ENCODE measurements around the gene FBP2. TPM values are rescaled to one million over a fixed set of nuclear protein-coding genes. Genes with fewer than 3 reads are reported as not detected.

Gene FBP2
- polyA plus RNA-seq (2012; ENCODE audit: insufficient read depth, insufficient read length), result not detected

GRCh38 chr9:94593459-94594345 lies at the start of gene FBP2:
TSS of gene FBP2 (minus strand) at chr9:94593824. CDS start at chr9:94593726, 98 bp downstream.
- DNase-seq (ENCODE audit: low read depth, low spot score), result no peak
- H3K4me3 ChIP-seq (ENCODE audit: low read length), result no peak within 1 kb of the TSS

DNA sequence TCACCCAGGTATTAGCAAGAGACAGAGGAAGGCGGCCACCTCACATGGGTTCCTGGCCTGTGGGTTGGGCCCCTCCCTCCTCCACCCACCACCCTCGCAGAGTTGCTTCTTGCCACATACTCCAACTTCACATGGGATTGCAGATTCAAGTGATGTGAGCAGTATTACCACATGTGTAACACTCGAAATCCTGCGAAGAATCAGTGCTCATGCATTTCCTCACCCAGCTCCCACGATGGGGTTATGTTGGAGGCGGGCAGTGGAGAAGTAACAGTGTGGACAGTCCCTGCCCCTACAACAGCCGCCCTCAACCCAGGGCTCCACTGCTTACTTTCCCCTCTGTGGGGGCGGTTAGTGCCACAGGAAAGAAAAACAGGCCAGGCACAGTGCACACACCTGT lies 49.6 kb upstream of the FBP2 start:
- H3K4me3 ChIP-seq (ENCODE audit: low read length), result no peak overlapping the region
- no peak for DNase-seq (ENCODE audit: low read depth, low spot score)

- no peak for DNase-seq (ENCODE audit: low read depth, low spot score)
These were observed 48.9 kb upstream of the FBP2 start for GRCh38 chr9:94642501-94642900.

GRCh38 chr9:94639999-94640376 lies 46.4 kb upstream of the FBP2 start:
- DNase-seq (ENCODE audit: low read depth, low spot score), result no peak
- H3K4me3 ChIP-seq (ENCODE audit: low read length), result peak overlapping the region; percentile 29; the same call in 1 of the 2 replicates

More at GRCh38 chr9:94642501-94642900, 48.9 kb upstream of the FBP2 start:
- no peak overlapping the region for H3K4me3 ChIP-seq (ENCODE audit: low read length)

- peak within 1 kb of the TSS; percentile 29 for H3K4me3 ChIP-seq (ENCODE audit: low read length)
- no peak for DNase-seq (ENCODE audit: low read depth, low spot score)
These were observed 45.7 kb upstream of the FBP2 start, which contains the start of gene FBP1 for GRCh38 chr9:94639061-94639998. TSS of gene FBP1 (minus strand) at chr9:94639518. CDS start at chr9:94639310, 208 bp downstream.

- no peak overlapping the region for H3K4me3 ChIP-seq (ENCODE audit: low read length)
- DNase-seq (ENCODE audit: low read depth, low spot score), result no peak
These were observed 44.9 kb upstream of the FBP2 start for GRCh38 chr9:94638335-94639060.

DNA sequence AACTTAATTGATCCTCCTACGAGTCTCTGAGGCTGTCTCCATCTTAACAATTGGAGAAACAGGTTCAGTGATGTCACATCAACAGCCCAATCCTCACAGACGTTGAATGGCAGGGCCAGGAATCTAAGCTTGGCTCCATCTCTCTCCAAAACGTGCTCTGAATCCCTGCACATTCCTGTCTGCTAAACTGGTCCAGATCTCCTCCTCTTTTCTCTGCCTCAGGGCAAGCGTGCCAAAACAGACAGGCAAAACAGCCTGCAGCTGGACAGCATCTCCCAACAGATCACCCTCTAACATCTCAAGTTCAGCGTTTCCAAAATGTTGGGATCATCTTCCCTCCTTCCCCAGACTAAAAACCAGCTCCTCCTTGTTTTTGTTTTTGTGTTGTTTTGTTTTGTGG lies 39.1 kb upstream of the FBP2 start:
- no peak overlapping the region for H3K4me3 ChIP-seq (ENCODE audit: low read length)
- DNase-seq (ENCODE audit: low read depth, low spot score), result no peak

DNA sequence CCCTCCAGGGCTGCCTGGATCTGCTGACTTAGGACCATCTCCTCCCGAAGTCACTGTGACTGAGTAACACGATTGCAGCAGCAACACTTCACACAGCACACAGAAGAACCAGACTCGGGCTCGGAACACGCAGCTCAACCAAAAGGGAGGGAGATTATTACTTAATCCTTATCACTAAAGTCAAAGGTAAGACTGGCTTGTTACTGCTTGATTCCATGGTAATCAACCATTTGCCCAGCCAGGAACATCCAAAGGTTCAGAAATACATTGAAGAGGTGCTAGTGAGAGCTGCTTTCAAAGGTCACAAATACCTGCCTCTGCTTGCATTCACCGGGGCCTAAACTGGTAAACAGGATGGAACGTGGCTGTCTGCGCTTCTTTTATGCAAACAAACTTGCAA lies 38.0 kb upstream of the FBP2 start:
- no peak for DNase-seq (ENCODE audit: low read depth, low spot score)
- no peak overlapping the region for H3K4me3 ChIP-seq (ENCODE audit: low read length)

DNA sequence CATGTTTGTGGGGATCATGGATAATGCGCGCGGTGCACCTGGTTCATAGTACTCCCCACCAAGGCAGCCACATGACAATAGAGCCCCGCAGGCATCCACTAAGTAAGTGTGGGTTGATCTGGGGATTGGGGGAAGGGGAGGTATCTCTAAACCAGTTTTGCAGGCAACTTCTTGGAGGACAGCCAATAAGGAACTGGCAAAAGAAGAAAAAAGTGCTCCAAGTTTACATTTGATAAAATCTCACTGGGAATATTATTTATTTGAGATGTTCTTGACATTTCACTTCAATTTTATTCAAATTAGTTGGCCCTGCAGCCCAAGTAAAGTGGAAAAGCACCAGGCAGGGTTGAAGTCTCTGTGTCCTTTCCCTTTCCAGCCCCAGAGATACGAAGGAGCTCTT lies 37.2 kb upstream of the FBP2 start:
- no peak for DNase-seq (ENCODE audit: low read depth, low spot score)
- H3K4me3 ChIP-seq (ENCODE audit: low read length), result no peak overlapping the region

DNA sequence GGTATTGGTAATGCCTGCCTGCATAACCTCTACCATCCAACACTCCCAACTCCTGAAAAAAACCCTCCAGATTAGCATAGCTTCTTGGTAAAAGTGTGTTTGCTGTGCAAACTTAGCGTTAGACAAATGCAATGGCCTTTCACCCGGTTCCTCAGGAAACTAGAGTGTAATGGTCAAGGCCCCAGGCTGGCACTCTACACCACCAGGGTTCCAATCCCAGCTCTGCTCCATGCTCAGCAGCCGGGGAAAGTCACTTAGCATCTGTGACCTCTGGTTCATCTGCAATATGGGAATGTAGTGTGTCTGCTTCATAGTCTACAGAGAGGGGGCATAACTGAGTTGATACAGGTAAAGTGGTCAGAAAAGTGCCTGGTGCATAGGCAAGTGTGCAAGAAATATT lies 36.7 kb upstream of the FBP2 start:
- H3K4me3 ChIP-seq (ENCODE audit: low read length), result no peak overlapping the region
- no peak for DNase-seq (ENCODE audit: low read depth, low spot score)

- no peak for DNase-seq (ENCODE audit: low read depth, low spot score)
- H3K4me3 ChIP-seq (ENCODE audit: low read length), result no peak overlapping the region
These were observed 33.7 kb upstream of the FBP2 start for GRCh38 chr9:94627287-94627686.

- peak; percentile 54 for DNase-seq (ENCODE audit: low read depth, low spot score)
- no peak overlapping the region for H3K4me3 ChIP-seq (ENCODE audit: low read length)
These were observed 32.2 kb upstream of the FBP2 start for GRCh38 chr9:94625835-94626234.

GRCh38 chr9:94624629-94625028 lies 31.0 kb upstream of the FBP2 start:
- no peak overlapping the region for H3K4me3 ChIP-seq (ENCODE audit: low read length)

DNA sequence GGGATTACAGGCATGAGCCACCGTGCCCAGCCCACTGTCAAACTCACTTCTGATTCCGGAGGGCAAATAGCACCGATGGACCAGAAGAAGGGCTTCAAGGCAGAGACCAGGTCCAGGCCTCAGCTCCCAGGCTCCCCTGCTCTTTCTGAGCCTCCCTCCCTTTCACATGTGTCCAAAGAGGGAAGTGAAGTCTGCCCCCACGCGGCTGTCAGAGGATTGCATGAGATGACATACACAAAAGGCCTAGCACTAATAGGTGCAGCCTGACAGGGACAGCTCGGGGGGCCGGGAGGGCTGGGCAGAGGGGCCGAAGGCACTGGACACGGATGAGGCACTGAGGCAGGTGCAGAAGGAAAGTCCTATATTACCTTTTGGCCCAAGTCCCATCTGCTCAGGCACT lies 29.6 kb upstream of the FBP2 start:
- peak; percentile 21 for DNase-seq (ENCODE audit: low read depth, low spot score)
- no peak overlapping the region for H3K4me3 ChIP-seq (ENCODE audit: low read length)

More at GRCh38 chr9:94624629-94625028, 31.0 kb upstream of the FBP2 start:
- no peak for DNase-seq (ENCODE audit: low read depth, low spot score)

DNA sequence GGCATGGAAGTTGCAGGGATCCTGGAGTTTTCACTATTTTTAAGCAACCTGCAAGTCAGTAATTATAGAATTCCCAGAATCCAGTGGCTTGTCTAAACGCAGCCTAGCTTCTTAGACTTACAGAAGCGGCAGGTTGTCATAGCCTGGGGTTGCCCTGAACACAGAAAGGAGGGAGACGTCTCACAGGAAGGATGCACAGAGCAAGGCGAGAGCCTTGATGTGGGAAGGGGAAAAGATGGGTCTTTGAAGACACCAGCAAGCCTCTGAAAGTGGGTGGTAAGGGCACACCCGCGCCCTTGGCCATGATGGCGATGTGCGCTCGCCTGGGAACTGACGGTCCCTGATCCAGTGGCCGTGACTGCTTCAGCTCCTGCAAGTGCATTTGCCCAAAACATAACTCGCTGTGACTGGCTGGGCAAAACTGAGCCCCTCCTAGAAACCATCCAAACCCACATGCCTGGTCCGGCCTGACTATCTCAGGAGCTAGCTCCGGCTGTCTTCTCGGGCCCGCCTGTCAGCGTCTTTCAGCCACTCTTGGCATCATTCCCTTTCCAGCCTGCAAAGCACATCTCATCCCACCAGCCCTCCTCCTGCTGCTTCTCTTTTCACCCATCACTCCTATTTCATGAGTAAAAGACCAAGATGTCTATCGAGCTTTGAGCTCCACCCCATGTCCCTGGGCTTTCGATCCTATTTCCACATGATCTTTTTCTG lies 28.6 kb upstream of the FBP2 start:
- no peak overlapping the region for H3K4me3 ChIP-seq (ENCODE audit: low read length)
- peak; percentile 59 for DNase-seq (ENCODE audit: low read depth, low spot score)

DNA sequence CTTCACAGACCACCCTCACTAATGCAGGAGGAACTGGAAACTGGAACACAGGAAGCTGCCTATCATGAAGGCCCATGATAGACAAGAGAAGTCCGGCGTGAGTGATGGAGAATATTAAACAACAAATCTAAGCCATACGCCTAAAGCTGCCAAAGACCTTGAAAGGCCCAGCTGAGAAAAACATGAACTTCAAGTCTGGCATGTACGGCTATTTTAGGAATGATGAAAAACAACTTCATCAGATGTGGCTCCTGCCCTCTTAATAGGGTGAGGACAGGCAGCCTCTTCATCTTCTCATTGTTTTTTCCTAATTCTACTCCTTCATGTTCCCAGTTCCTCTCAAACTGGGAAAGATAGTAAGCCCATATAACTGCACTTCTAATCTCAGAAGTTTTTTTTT lies 25.4 kb upstream of the FBP2 start:
- no peak overlapping the region for H3K4me3 ChIP-seq (ENCODE audit: low read length)
- DNase-seq (ENCODE audit: low read depth, low spot score), result no peak

GRCh38 chr9:94613003-94613402 lies 19.4 kb upstream of the FBP2 start:
- H3K4me3 ChIP-seq (ENCODE audit: low read length), result no peak overlapping the region
- DNase-seq (ENCODE audit: low read depth, low spot score), result no peak

DNA sequence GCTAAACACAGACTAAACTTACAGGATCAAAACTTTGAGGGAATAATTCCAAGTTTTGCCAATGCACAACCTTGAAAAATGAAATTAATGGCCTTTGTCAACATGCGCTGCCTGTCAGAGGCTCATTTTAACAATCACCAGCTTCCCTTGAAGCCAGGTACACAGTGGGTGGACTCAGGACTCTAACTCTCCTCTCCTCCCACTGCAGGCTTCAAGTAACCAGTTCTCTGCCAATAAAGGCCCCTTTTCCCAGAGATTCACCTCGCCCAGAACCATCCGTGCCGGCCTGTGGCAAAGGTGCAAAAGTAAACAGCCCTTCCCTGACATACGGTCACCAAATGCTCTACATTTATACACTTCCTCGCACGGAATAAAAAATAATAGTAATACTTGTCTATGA lies 18.4 kb upstream of the FBP2 start:
- DNase-seq (ENCODE audit: low read depth, low spot score), result no peak
- H3K4me3 ChIP-seq (ENCODE audit: low read length), result no peak overlapping the region
